ENCODE data around the gene PDLIM1. TPM values are rescaled to one million over a fixed set of nuclear protein-coding genes. Genes with fewer than 3 reads are reported as not detected.

Gene PDLIM1
- total and polyA plus RNA-seq, 8 donors = 41.7 to 289 (median 182) TPM

- Histone ChIP-seq H3K4me3 (no peak overlapping the region), H3K36me3 (peaks cover 3 to 45% (median 26%) of the 10 kb centered on the region in 4 donors), H3K4me1 (peaks cover 4 to 39% (median 10%) of the 10 kb centered on the region in 4 donors), H3K9me3 (no peaks in the 10 kb centered on the region), H3K27me3 (no peaks in the 10 kb centered on the region), H3K27ac (no peak overlapping the region)
- DNase-seq = no peak
- intact Hi-C loops (cut with DNase I; ENCODE audit: low total_unique reads) = no loop called here
- no peak for TF ChIP-seq POLR2AphosphoS5 (IDR thresholded peaks at IDR 0.05)
- TF ChIP-seq POLR2A (IDR thresholded peaks at IDR 0.05) = no peak
- TF ChIP-seq CTCF (IDR thresholded peaks at IDR 0.05) = no peak
- TF ChIP-seq EP300 (IDR thresholded peaks at IDR 0.05) = no peak
- WGBS, 5 donors = 30 to 48% (median 41%) methylated on average over 2 of the region's 2 CpGs
Observed at GRCh38 chr10:95253007-95253406, 37.8 kb downstream of the PDLIM1 start.

GRCh38 chr10:95250856-95251255 is 39.9 kb downstream of the PDLIM1 start:
- H3K9me3 ChIP-seq = no peaks in the 10 kb centered on the region
- no peak overlapping the region for H3K4me3 ChIP-seq
- no peak overlapping the region for H3K27ac ChIP-seq
- peaks cover 3 to 43% (median 15%) of the 10 kb centered on the region in 4 donors for H3K36me3 ChIP-seq
- H3K27me3 ChIP-seq = no peaks in the 10 kb centered on the region
- intact Hi-C loops (cut with DNase I; ENCODE audit: low total_unique reads) = no loop called here
- 79 to 86% (median 83%) methylated on average over 4 of the region's 4 CpGs for WGBS, 5 donors
- TF ChIP-seq CTCF (IDR thresholded peaks at IDR 0.05) (no peak), EP300 (IDR thresholded peaks at IDR 0.05) (no peak), POLR2A (IDR thresholded peaks at IDR 0.05) (no peak), POLR2AphosphoS5 (IDR thresholded peaks at IDR 0.05) (no peak)
- H3K4me1 ChIP-seq = peaks cover 12 to 54% (median 17%) of the 10 kb centered on the region in 4 donors
- DNase-seq = no peak

GRCh38 chr10:95249467-95249866 is 41.3 kb downstream of the PDLIM1 start:
- no peaks in the 10 kb centered on the region for H3K9me3 ChIP-seq
- no peak overlapping the region for H3K4me3 ChIP-seq
- TF ChIP-seq EP300 (IDR thresholded peaks at IDR 0.05) (no peak), POLR2A (IDR thresholded peaks at IDR 0.05) (no peak), POLR2AphosphoS5 (IDR thresholded peaks at IDR 0.05) (no peak), CTCF (IDR thresholded peaks at IDR 0.05) (no peak)
- H3K27me3 ChIP-seq = no peaks in the 10 kb centered on the region
- intact Hi-C loops (cut with DNase I; ENCODE audit: low total_unique reads) = loop anchor here (5.0 kb wide), 1 partner anchor 113 kb away; no protein-coding TSS in a partner anchor
- DNase-seq = no peak
- H3K27ac ChIP-seq = no peak overlapping the region
- H3K4me1 ChIP-seq = peaks cover 12 to 53% (median 17%) of the 10 kb centered on the region in 4 donors
- H3K36me3 ChIP-seq = peaks cover 10 to 57% (median 29%) of the 10 kb centered on the region in 4 donors
- WGBS, 5 donors = 73 to 84% (median 77%) methylated on average over 3 of the region's 3 CpGs

GRCh38 chr10:95248989-95249388 is 41.8 kb downstream of the PDLIM1 start:
- H3K36me3 ChIP-seq = peaks cover 13 to 61% (median 33%) of the 10 kb centered on the region in 4 donors

More at GRCh38 chr10:95248989-95249388, 41.8 kb downstream of the PDLIM1 start:
- DNase-seq = no peak
- H3K9me3 ChIP-seq = no peaks in the 10 kb centered on the region
- intact Hi-C loops (cut with DNase I; ENCODE audit: low total_unique reads) = loop anchor here (5.0 kb wide), 1 partner anchor 113 kb away; no protein-coding TSS in a partner anchor
- TF ChIP-seq EP300 (IDR thresholded peaks at IDR 0.05) = no peak
- TF ChIP-seq POLR2AphosphoS5 (IDR thresholded peaks at IDR 0.05) = no peak
- no peak for TF ChIP-seq POLR2A (IDR thresholded peaks at IDR 0.05)
- TF ChIP-seq CTCF (IDR thresholded peaks at IDR 0.05) = no peak
- peaks cover 12 to 48% (median 17%) of the 10 kb centered on the region in 4 donors for H3K4me1 ChIP-seq
- 52 to 71% (median 64%) methylated on average over 3 of the region's 3 CpGs for WGBS, 5 donors
- no peaks in the 10 kb centered on the region for H3K27me3 ChIP-seq
- H3K4me3 ChIP-seq = no peak overlapping the region
- H3K27ac ChIP-seq = no peak overlapping the region
